SIG-M5 (cell line): ENCODE results near the gene B9D1.

Experiments used
- DNase-seq: peaks from one replicate; lab custom pipeline; 2025; lab: John Stamatoyannopoulos, UW

B9D1 gene

DNA sequence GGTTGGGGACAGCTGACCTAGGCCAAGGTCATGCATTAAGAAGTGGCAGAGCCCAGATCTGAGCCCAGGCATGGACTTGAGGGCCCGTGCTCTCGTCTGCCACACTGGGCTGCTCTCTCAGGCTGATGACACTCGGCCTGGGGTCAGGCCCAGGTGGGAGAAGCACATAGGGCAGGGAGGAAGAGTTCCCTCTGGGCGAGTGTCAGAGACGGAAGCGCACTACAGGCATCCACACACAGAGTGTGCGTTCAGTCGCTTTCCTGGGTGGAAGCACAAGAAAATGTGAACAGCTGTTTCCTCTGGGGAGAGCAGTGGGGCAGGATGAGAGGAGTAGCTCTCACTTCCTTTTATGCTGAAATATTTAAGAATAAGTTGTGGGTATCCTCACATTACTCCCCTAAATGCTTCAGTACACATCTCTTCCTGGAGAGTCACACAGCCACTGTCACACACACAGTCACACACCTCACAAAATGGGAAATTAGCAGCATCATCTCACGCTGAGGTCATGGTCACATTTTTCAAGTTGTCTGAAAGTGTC is 59.7 kb downstream of the B9D1 start:
- no peak for DNase-seq

DNA sequence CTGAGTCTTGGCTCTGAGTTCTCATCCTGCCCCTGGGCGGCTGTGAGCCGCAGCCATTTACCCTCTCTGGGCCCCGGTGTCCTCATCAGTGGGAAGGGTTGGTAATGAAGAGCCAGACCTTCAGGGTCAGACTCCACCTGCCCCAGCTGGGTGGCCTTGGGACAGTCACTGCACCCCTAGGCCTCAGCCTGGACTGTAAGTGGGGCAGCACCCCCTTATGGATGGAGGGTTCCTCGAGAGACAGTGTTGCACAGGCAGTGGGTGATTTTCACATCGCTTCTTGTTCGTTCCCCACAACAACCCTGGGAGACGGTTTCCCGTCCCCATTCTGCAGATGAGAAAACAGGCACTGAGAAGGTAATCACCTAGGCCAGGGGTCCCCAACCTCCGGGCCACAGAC is 60.5 kb downstream of the B9D1 start:
- no peak for DNase-seq

DNA sequence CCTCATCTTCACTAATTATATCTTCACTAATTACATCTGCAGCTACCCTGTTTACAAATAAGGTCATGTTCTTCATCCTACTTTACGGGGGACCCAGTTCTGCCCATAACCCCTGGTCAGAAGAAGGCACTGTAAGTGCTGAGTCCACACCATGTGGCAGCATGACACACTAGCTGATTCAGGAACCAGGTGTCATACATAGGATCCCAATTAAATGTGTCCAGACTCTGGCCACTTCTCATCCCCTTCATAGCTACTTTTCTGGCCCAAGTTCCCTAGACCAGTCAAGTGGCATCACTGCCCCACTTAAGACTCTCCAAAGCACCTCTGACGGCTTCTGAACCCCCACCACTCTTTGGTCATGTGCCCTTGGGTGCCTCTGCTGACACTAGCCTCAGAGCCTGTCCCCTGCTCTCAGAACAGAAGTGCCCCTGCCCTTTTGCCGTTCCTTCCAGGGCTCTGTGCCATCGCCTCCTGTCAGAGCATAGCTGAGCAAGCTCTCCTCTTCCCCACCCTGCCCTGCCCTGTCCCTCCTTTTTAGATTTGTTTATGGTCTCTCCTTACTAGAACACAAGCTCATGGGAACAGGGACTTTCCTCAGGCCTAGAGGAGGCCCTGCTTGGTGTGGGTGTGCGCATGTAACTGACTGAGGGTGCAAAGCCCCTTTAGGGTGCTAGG is 61.1 kb downstream of the B9D1 start:
- DNase-seq = no peak

DNA sequence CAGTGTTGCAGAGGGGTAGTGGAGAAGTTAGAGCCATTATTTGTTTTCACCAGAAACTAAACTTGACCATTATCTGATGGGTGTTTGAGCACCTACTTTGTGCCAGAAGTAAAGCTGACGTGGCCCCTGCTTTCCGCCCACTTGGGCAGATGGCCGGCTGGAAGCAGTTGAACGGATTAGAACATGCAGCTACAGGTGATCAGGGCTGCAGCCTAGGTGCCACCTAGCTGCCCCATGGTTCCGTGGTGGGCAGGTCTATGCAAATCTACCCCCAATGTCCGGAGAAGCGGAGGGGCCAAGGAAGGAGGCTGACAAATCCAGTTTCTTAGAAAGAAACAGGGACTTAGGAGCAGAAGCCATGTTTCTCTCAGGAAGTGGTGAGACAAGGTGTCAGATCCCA is 62.7 kb downstream of the B9D1 start:
- DNase-seq = no peak

DNA sequence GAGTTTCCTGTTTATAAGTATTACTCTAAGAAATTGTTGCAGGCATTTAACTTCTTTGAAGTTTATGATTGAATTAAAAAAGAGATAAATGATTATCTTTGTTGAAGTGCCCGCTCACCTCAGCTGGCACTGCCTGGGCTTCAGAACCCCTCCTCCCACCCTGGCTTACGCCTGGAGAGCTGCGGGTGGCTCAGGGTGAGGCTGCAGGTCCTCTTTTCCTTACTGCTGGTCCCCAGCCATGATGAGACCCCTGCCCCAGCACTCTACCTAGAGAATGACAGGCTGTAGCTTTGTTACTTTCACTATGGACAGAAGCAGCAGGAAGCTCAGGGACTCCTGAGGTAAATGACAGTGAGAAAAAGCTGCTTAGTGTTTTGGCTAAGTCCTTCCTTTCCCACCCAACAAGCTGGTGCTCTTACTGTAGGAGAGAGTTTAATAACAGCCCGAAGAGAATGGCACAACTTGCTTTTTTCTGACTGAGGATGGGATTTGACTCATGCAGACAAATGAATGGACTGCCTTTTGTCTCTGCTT is 63.2 kb downstream of the B9D1 start:
- DNase-seq = no peak

DNA sequence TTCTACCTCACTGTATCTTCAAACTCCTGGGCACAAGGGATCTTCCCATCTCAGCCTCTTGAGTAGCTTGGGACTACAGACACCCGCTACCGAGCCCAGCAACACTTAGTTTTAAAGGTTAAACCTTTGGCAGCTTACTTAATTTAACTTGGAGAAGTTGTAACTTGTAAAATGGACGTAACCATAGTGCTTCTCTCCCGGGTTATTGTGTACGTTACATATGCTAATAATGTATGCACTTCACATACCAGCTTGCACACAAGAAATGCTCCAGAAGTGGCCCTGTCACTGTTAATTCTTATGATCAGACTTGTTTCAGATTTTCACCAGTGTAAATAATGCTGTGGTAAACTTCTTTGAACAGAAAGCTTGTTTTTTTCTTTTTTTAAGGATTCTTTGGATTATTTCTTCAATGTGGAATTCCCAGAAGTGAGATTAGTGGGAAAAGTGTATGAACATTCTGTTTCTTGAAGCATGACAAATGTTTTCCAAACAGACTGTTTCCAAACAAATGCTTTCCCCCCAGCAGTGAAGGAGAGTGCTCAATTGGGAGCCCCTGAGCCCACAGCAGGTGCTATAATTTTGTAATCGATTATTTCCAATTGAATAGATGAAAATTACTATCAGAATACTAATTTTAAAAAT is 63.8 kb downstream of the B9D1 start:
- DNase-seq = no peak

- DNase-seq = no peak
These were observed 65.4 kb downstream of the B9D1 start for GRCh38 chr17:19296786-19297778.

GRCh38 chr17:19295473-19296135 is 66.9 kb downstream of the B9D1 start:
- DNase-seq = no peak

GRCh38 chr17:19294443-19294842 is 68.1 kb downstream of the B9D1 start:
- DNase-seq = no peak
